ENCODE measurements around the gene PPP2R2D.
"Not testable (repeated sequence)": the region's sequence is repeated elsewhere in the genome, so short reads cannot be mapped to it uniquely, and the experiment has no call there.

The PPP2R2D gene

GRCh38 chr10:131946880-131947279 lies 46.1 kb downstream of the PPP2R2D start:
- DNase-seq (ENCODE audit: low read depth in 1 of 2, low spot score in 1 of 2) = no peak
- TF ChIP-seq JUND (IDR thresholded peaks at IDR 0.05; ENCODE audit: low read depth) = no peak
- in situ Hi-C loops (cut with HindIII; ENCODE audit: low pct_unique_long_range_greater_than_20kb, low sequenced_read_pairs) = no loop called here

DNA sequence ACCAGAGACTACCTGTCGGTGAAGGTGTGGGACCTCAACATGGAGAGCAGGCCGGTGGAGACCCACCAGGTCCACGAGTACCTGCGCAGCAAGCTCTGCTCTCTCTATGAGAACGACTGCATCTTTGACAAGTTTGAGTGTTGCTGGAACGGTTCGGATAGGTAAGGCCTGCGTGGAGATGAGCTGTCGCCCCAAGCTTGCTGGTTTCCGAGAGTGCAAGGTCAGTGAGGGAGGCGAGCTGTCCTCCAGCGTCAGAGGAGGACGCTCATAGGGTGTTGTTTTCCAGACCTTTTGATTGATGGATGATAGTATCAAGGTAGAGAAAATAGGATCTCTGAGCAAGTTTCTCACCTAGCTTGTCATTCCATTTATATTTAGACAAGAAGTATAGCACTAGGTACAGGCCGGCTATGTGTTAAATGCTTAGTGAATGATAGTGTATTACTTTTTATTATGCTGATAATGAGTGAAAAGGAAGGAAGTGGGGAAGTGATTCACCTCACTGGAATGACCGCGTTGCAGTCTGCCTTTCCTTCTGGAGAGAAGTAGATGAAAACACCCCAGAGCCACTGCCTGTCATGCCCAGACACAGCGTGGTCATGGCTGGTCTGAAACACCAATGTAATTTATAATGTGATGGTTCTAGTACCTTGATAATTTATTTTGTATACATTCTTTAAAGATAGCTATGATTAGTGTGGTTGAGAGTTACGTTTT lies 47.0 kb downstream of the PPP2R2D start:
- in situ Hi-C loops (cut with HindIII; ENCODE audit: low pct_unique_long_range_greater_than_20kb, low sequenced_read_pairs) = no loop called here
- DNase-seq (ENCODE audit: low read depth in 1 of 2, low spot score in 1 of 2) = no peak
- no peak for TF ChIP-seq JUND (IDR thresholded peaks at IDR 0.05; ENCODE audit: low read depth)

GRCh38 chr10:131948501-131948900 lies 47.7 kb downstream of the PPP2R2D start:
- in situ Hi-C loops (cut with HindIII; ENCODE audit: low pct_unique_long_range_greater_than_20kb, low sequenced_read_pairs) = no loop called here
- no peak for DNase-seq (ENCODE audit: low read depth in 1 of 2, low spot score in 1 of 2)
- TF ChIP-seq JUND (IDR thresholded peaks at IDR 0.05; ENCODE audit: low read depth) = no peak

DNA sequence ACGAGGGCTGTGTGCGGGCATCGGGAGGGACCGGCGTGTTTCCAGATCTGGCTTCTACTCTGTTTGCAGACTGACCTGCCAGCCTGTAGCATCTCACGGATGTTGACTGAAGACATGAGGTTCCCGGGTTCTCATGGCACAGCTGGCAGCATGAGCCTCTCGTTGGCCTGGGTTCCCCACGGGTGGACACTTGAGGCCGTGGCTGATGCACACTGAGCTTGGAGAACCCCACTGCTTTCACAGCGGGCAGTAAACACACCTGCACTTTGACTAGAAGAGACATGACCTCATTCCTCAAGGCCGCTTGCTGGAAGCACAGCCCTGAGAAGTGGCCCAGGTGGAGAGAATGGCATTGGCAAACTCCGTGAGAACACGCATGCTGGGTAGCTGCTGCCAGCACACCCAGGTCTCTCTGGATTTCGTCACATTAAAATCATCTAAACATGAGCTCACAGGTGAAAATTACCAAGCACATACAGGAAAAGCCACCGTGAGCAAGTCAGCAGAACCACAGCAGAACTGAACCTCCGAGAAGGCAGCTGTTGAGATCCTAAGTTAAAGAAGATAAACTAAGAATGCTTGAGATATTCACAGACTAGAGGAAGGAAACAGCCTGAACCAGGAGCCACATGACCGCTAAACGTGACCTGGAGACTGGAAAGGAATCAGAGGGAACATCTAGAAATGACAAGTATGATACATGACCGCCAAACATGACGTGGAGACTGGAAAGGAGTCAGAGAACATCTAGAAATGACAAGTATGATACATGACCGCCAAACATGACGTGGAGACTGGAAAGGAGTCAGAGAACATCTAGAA lies 48.4 kb downstream of the PPP2R2D start:
- no peak for TF ChIP-seq JUND (IDR thresholded peaks at IDR 0.05; ENCODE audit: low read depth)
- in situ Hi-C loops (cut with HindIII; ENCODE audit: low pct_unique_long_range_greater_than_20kb, low sequenced_read_pairs) = no loop called here
- DNase-seq (ENCODE audit: low read depth in 1 of 2, low spot score in 1 of 2) = no peak

- DNase-seq (ENCODE audit: low read depth in 1 of 2, low spot score in 1 of 2); in situ Hi-C loops (cut with HindIII; ENCODE audit: low pct_unique_long_range_greater_than_20kb, low sequenced_read_pairs): not testable (repeated sequence)
Measured at GRCh38 chr10:131949908-131950307, 49.1 kb downstream of the PPP2R2D start.

GRCh38 chr10:131954356-131954965 lies 53.7 kb downstream of the PPP2R2D start:
- DNase-seq (ENCODE audit: low read depth in 1 of 2, low spot score in 1 of 2) = no peak
- in situ Hi-C loops (cut with HindIII; ENCODE audit: low pct_unique_long_range_greater_than_20kb, low sequenced_read_pairs) = no loop called here
- TF ChIP-seq JUND (IDR thresholded peaks at IDR 0.05; ENCODE audit: low read depth) = no peak

DNA sequence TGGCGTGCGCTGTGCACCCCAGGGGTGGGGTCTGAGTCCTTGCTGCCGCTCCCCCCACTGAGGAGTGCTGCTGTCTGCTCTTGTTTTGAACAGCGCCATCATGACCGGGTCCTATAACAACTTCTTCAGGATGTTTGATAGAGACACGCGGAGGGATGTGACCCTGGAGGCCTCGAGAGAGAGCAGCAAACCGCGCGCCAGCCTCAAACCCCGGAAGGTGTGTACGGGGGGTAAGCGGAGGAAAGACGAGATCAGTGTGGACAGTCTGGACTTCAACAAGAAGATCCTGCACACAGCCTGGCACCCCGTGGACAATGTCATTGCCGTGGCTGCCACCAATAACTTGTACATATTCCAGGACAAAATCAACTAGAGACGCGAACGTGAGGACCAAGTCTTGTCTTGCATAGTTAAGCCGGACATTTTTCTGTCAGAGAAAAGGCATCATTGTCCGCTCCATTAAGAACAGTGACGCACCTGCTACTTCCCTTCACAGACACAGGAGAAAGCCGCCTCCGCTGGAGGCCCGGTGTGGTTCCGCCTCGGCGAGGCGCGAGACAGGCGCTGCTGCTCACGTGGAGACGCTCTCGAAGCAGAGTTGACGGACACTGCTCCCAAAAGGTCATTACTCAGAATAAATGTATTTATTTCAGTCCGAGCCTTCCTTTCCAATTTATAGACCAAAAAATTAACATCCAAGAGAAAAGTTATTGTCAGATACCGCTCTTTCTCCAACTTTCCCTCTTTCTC lies 55.0 kb downstream of the PPP2R2D start:
- DNase-seq (ENCODE audit: low read depth in 1 of 2, low spot score in 1 of 2) = no peak
- in situ Hi-C loops (cut with HindIII; ENCODE audit: low pct_unique_long_range_greater_than_20kb, low sequenced_read_pairs) = no loop called here
- no peak for TF ChIP-seq JUND (IDR thresholded peaks at IDR 0.05; ENCODE audit: low read depth)

DNA sequence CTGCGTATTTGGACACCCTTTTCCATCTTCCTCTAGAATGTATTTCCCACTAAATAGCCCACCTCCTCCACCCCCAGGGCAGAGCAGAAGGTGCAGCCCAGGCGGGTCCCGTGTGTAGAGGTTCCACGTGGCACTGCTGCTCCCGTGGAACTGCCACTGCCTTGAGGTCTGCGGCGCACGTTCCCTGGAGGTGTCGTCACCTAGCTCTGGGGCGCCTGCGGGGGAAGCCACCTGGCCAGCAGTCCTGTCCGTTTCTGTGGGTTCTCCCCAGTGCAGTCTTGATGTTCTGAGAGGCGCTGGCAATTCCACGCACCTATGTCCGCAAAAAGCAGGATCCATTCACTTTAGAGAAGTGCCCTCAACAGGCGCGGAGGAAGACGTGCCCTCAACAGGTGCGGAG lies 59.0 kb downstream of the PPP2R2D start:
- TF ChIP-seq JUND (IDR thresholded peaks at IDR 0.05; ENCODE audit: low read depth) = no peak

GRCh38 chr10:131960631-131961046 lies 59.8 kb downstream of the PPP2R2D start:
- DNase-seq (ENCODE audit: low read depth in 1 of 2, low spot score in 1 of 2) = no peak
- no peak for TF ChIP-seq JUND (IDR thresholded peaks at IDR 0.05; ENCODE audit: low read depth)
- in situ Hi-C loops (cut with HindIII; ENCODE audit: low pct_unique_long_range_greater_than_20kb, low sequenced_read_pairs) = no loop called here

More for the DNA sequence above, 59.0 kb downstream of the PPP2R2D start:
- in situ Hi-C loops (cut with HindIII; ENCODE audit: low pct_unique_long_range_greater_than_20kb, low sequenced_read_pairs) = no loop called here
- no peak for DNase-seq (ENCODE audit: low read depth in 1 of 2, low spot score in 1 of 2)

DNA sequence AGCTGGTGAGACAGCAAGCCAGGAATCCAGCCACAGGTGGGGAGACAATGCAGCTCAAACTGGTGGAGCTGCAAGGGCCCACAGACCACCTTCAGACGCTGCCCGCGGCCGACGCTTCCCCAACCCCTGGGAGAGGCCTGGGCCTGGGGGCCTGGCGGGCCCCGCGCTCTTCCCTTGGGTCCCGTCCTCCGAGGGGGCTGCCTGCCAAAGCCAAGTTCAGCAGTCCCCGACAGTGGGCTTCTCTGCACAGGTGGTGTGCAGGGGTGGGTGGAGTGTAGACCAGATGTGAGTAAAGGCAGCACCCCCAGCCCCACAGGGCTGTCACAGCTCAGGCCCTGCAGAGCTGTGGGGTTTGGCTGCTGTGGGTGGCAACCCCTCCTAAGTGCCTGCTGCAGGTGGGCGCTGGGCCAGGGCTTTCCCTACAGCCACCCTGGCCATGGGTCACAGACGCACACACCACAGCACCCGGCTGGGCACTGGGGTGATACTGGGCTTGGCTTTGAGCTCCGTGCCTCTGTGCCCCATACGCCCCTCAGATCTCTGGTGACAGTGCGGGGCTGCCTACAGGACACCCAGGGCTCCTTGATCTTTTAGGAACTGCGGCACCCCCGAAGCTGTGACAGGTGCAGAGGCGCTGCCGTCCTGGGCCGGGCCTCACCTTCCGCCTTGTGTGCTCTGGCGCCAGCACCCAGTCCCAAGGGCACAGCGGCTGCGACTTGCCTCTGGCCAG lies 60.4 kb downstream of the PPP2R2D start:
- in situ Hi-C loops (cut with HindIII; ENCODE audit: low pct_unique_long_range_greater_than_20kb, low sequenced_read_pairs) = no loop called here
- no peak for DNase-seq (ENCODE audit: low read depth in 1 of 2, low spot score in 1 of 2)
- no peak for TF ChIP-seq JUND (IDR thresholded peaks at IDR 0.05; ENCODE audit: low read depth)

- in situ Hi-C loops (cut with HindIII; ENCODE audit: low pct_unique_long_range_greater_than_20kb, low sequenced_read_pairs) = no loop called here
- no peak for TF ChIP-seq JUND (IDR thresholded peaks at IDR 0.05; ENCODE audit: low read depth)
- DNase-seq (ENCODE audit: low read depth in 1 of 2, low spot score in 1 of 2) = peak in 1 of 2 experiments; percentile 59
Measured at GRCh38 chr10:131961777-131962662, 61.2 kb downstream of the PPP2R2D start.
